Esophagus muscularis mucosa (tissue), 4 donors: ENCODE measurements around the gene THOC6. TPM values are rescaled to one million over a fixed set of nuclear protein-coding genes. Genes with fewer than 3 reads are reported as not detected.

Experiments
- DNase-seq: peaks from one replicate; pipeline ENCODE4 v3.0.0-alpha.2; 2017; ENCODE audit errors: extremely low spot score
- H3K27ac ChIP-seq, 4 donors: fragments of 200-600 bp; sonication (generic); replicated peaks in 1 of 4; 1 replicate in 3 of 4; 2 replicates in 1 of 4; pipeline ENCODE4 v1.5.1; 2016 to 2019; ENCODE audit warnings: mild to moderate bottlenecking in 1 of 4
- H3K27me3 ChIP-seq, 4 donors: fragments of 200-600 bp; sonication (generic); one replicate each; pipeline versions ENCODE4 v1.5.1 to v1.6.0; 2016 to 2019
- H3K36me3 ChIP-seq, 4 donors: fragments of 200-600 bp; sonication (generic); one replicate each; pipeline ENCODE4 v1.5.1; 2016 to 2019
- H3K4me1 ChIP-seq, 4 donors: fragments of 200-600 bp; sonication (generic); one replicate each; pipeline ENCODE4 v1.5.1; 2016 to 2019
- H3K4me3 ChIP-seq, 4 donors: fragments of 200-600 bp; sonication (generic); 1 replicate in 2 of 4; 2 replicates in 2 of 4; pipeline ENCODE4 v1.5.1; 2016 to 2019; ENCODE audit warnings: mild to moderate bottlenecking in 4 of 4, moderate library complexity in 1 of 4
- H3K9me3 ChIP-seq, 4 donors: fragments of 200-600 bp; sonication (generic); 1 replicate in 3 of 4; 2 replicates in 1 of 4; pipeline ENCODE4 v1.5.1; 2016 to 2019
- CTCF ChIP-seq, 3 experiments: fragments of 200-600 bp in 2 of 3; fragments of 450-650 bp in 1 of 3; sonication (generic) in 2 of 3; IDR thresholded peaks; one replicate each; pipeline ENCODE4 v1.5.1; 2017 to 2019; ENCODE audit warnings: antibody characterized with exemption in 3 of 3, mild to moderate bottlenecking in 2 of 3, moderate library complexity in 1 of 3
- EP300 ChIP-seq: sonication (generic); formaldehyde crosslinking; IDR thresholded peaks from one replicate; pipeline ENCODE4 v1.6.1; 2017; ENCODE audit warnings: antibody characterized with exemption
- POLR2A ChIP-seq: fragments of 450-650 bp; IDR thresholded peaks from one replicate; pipeline ENCODE4 v1.6.1; 2017; ENCODE audit warnings: antibody characterized with exemption, moderate library complexity, mild to moderate bottlenecking, low read depth
- POLR2AphosphoS5 ChIP-seq, 2 donors: sonication (generic); formaldehyde crosslinking; IDR thresholded peaks; one replicate each; pipeline ENCODE4 v1.6.1; 2017; ENCODE audit warnings: antibody characterized with exemption in 2 of 2
- WGBS: methylation state at CpG from one replicate; pipeline ENCODE4 v1.1.5; 2018; 5-methylcytosine and 5-hydroxymethylcytosine counted together
- intact Hi-C: fragments of 100-400 bp; cut with DNase I; formaldehyde crosslinking; loops from one replicate; pipeline ENCODE4 v1.15.1; 2023
- total RNA-seq, 4 donors: library from RNA; depleted of rRNA; stranded (reverse); fragments of >200 nt; gene quantifications; one replicate each; pipeline versions ENCODE4 v1.1.0 to v1.2.1, GENCODE V29; 2016

Gene THOC6
- total RNA-seq, 4 donors from 2014 or later, result 14.1 to 27.9 (median 23.0) TPM

GRCh38 chr16:3022684-3023414 is 986 bp upstream of the THOC6 start:
- Histone ChIP-seq H3K27ac (peak overlapping the region; percentile 96 to 99 (median 98)), H3K27me3 (peaks cover 0 to 16% (median 11%) of the 10 kb centered on the region in 4 donors), H3K4me1 (peaks cover 45 to 76% (median 64%) of the 10 kb centered on the region in 4 donors), H3K36me3 (peaks cover 11 to 23% (median 20%) of the 10 kb centered on the region in 4 donors), H3K9me3 (no peaks in the 10 kb centered on the region), H3K4me3 (peak overlapping the region; percentile 66 to 86 (median 74))
- 26% methylated on average over 7 of the region's 8 CpGs for WGBS
- intact Hi-C loops, result no loop called here
- DNase-seq, result no peak
- TF ChIP-seq EP300 (no peak), CTCF (IDR thresholded peaks at IDR 0.05) (no peak), POLR2AphosphoS5 (IDR thresholded peaks at IDR 0.05) (no peak), POLR2A (no peak)

DNA sequence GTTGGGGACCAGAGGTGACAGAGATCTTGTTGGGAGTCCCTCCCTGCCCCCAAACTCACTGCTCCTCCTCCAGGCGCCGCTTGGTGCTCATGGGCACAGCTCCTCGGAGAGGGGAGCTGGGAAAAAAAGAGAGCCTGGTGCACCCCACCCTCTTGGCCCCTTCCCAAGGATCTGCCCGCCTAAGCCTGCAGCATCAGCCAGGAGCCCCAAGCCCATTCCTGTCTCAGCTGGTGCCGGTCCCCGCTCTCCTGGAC is 493 bp upstream of the THOC6 start:
- TF ChIP-seq POLR2AphosphoS5 (IDR thresholded peaks at IDR 0.05) (no peak), CTCF (IDR thresholded peaks at IDR 0.05) (no peak), EP300 (no peak), POLR2A (no peak)
- Histone ChIP-seq H3K4me3 (peak overlapping the region; percentile 66 to 86 (median 74)), H3K4me1 (peaks cover 45 to 76% (median 64%) of the 10 kb centered on the region in 4 donors), H3K36me3 (peaks cover 11 to 23% (median 20%) of the 10 kb centered on the region in 4 donors), H3K27ac (peak overlapping the region; percentile 96 to 99 (median 98)), H3K9me3 (no peaks in the 10 kb centered on the region), H3K27me3 (peaks cover 0 to 11% (median 6%) of the 10 kb centered on the region in 4 donors)
- intact Hi-C loops, result no loop called here
- DNase-seq, result no peak
- 35% methylated on average over 2 of the region's 6 CpGs for WGBS

- Histone ChIP-seq H3K27me3 (peaks cover 0 to 19% (median 10%) of the 10 kb centered on the region in 4 donors), H3K36me3 (peaks cover 11 to 23% (median 20%) of the 10 kb centered on the region in 4 donors), H3K27ac (no peak overlapping the region), H3K4me1 (peaks cover 48 to 80% (median 73%) of the 10 kb centered on the region in 4 donors), H3K9me3 (no peaks in the 10 kb centered on the region), H3K4me3 (no peak overlapping the region)
- intact Hi-C loops, result no loop called here
- WGBS, result 94% methylated on average over 18 of the region's 18 CpGs
- TF ChIP-seq CTCF (IDR thresholded peaks at IDR 0.05) (no peak), EP300 (no peak), POLR2A (no peak)
- DNase-seq, result no peak
Measured at GRCh38 chr16:3025032-3026002, 1.5 kb downstream of the THOC6 start.

DNA sequence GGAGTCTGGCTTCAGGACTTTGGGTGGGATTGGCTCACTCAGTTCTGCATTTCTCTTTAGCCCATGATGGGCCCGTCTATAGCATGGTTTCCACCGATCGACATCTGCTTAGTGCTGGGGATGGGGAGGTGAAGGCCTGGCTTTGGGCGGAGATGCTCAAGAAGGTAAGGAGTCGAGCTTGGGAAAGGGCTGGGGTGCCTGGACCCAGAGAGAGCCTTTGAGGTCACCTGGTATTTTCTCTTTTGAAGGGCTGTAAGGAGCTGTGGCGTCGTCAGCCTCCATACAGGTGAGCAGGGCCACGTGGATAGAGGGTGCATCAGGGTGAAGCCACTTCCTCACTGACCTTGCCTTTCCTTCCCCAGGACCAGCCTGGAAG is 2.2 kb downstream of the THOC6 start:
- Histone ChIP-seq H3K27me3 (peaks cover 0 to 26% (median 17%) of the 10 kb centered on the region in 4 donors), H3K36me3 (peaks cover 11 to 23% (median 20%) of the 10 kb centered on the region in 4 donors), H3K4me3 (no peak overlapping the region), H3K9me3 (no peaks in the 10 kb centered on the region), H3K4me1 (peaks cover 48 to 73% (median 66%) of the 10 kb centered on the region in 4 donors), H3K27ac (no peak overlapping the region)
- TF ChIP-seq POLR2A (no peak), POLR2AphosphoS5 (IDR thresholded peaks at IDR 0.05) (no peak), CTCF (IDR thresholded peaks at IDR 0.05) (no peak), EP300 (no peak)
- DNase-seq, result no peak
- intact Hi-C loops, result no loop called here
- WGBS, result 92% methylated on average over 8 of the region's 8 CpGs
